Measurements from ENCODE around the gene ASCC3.

DNA sequence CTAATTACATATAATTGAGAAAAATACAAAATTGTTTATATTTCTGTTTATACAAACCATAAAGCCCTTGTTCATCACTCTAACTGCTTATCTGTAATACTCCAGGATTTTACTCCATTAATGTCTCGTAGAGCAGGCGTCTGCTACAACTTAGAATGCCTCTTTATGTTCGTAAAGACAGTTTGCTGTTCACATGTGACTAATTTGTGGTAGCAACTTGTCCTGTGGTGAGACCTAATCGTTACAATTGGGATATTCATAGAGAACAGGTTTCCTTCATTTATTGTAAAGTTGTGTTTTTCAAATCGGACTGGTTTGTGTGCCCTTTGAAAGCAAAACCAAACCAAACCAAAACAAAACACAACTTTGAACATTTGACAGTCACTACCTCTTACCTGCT lies 149.7 kb downstream of the ASCC3 start:
- TF ChIP-seq, protein P1, sequence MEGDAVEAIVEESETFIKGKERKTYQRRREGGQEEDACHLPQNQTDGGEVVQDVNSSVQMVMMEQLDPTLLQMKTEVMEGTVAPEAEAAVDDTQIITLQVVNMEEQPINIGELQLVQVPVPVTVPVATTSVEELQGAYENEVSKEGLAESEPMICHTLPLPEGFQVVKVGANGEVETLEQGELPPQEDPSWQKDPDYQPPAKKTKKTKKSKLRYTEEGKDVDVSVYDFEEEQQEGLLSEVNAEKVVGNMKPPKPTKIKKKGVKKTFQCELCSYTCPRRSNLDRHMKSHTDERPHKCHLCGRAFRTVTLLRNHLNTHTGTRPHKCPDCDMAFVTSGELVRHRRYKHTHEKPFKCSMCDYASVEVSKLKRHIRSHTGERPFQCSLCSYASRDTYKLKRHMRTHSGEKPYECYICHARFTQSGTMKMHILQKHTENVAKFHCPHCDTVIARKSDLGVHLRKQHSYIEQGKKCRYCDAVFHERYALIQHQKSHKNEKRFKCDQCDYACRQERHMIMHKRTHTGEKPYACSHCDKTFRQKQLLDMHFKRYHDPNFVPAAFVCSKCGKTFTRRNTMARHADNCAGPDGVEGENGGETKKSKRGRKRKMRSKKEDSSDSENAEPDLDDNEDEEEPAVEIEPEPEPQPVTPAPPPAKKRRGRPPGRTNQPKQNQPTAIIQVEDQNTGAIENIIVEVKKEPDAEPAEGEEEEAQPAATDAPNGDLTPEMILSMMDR (IDR thresholded peaks at IDR 0.05): no peak
- no peak for TF ChIP-seq POLR2AphosphoS5 (IDR thresholded peaks at IDR 0.05)
- TF ChIP-seq POLR2A (IDR thresholded peaks at IDR 0.05; ENCODE audit: low read depth): no peak
